AG08396 (cell line): ENCODE results near the gene SFMBT2.
"Not testable (repeated sequence)": the region's sequence is repeated elsewhere in the genome, so short reads cannot be mapped to it uniquely, and the experiment has no call there.

Experiments used
- DNase-seq: peaks from one replicate; pipeline ENCODE4 v3.0.0; 2012; ENCODE audit warnings: low spot score, mixed read lengths

SFMBT2 gene

GRCh38 chr10:7401156-7401555 is 9.7 kb downstream of the SFMBT2 start:
- DNase-seq: no peak

- no peak for DNase-seq
Measured at GRCh38 chr10:7400068-7400715, 10.6 kb downstream of the SFMBT2 start.

- DNase-seq: no peak
Measured at GRCh38 chr10:7399533-7399932, 11.3 kb downstream of the SFMBT2 start.

- no peak for DNase-seq
Measured at GRCh38 chr10:7397049-7398035, 13.5 kb downstream of the SFMBT2 start.

- DNase-seq: not testable (repeated sequence)
Measured at GRCh38 chr10:7392301-7392700, 18.5 kb downstream of the SFMBT2 start.

DNA sequence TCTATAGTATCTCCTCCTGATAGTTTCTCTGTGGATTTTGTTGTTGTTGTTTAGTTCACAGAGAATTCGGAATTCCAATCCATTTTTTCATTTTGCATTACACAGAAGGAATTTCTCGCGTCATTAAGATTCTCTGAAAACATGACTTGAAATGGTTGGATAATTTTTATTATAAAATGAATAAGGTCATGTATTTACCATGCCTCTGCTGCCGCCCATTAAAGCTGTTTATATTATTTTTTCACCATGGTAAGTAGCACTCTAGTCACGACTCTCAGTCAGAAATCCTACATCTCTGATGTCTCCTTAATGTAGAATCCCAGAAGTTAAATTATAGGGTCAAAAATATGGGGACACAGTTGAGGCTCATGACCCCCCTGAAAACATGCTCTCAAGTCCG is 19.1 kb downstream of the SFMBT2 start:
- DNase-seq: no peak

DNA sequence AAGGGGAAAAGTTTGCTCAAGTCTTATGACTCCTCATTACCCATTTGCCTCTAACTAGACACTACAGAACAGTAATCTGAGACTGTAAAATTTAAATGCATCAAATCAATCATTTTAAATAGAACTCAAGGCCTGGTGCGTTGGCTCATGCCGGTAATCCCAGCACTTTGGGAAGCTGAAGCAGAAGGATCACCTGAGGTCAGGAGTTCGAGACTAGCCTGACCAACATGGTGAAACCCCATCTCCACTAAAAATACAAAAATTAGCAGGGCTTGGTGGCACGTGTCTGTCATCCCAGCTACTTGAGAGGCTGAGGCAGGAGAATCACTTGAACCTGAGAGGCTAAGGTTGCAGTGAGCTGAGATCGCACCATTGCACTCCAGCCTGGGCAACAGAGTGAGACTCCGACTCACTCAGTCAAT is 20.1 kb downstream of the SFMBT2 start:
- DNase-seq: not testable (repeated sequence)

- no peak for DNase-seq
Measured at GRCh38 chr10:7389844-7390243, 21.0 kb downstream of the SFMBT2 start.

GRCh38 chr10:7389346-7389745 is 21.5 kb downstream of the SFMBT2 start:
- no peak for DNase-seq

GRCh38 chr10:7388602-7389001 is 22.2 kb downstream of the SFMBT2 start:
- no peak for DNase-seq

GRCh38 chr10:7388149-7388548 is 22.7 kb downstream of the SFMBT2 start:
- DNase-seq: not testable (repeated sequence)

- no peak for DNase-seq
Measured at GRCh38 chr10:7385114-7385513, 25.7 kb downstream of the SFMBT2 start.

- DNase-seq: no peak
Measured at GRCh38 chr10:7383442-7383841, 27.4 kb downstream of the SFMBT2 start.

DNA sequence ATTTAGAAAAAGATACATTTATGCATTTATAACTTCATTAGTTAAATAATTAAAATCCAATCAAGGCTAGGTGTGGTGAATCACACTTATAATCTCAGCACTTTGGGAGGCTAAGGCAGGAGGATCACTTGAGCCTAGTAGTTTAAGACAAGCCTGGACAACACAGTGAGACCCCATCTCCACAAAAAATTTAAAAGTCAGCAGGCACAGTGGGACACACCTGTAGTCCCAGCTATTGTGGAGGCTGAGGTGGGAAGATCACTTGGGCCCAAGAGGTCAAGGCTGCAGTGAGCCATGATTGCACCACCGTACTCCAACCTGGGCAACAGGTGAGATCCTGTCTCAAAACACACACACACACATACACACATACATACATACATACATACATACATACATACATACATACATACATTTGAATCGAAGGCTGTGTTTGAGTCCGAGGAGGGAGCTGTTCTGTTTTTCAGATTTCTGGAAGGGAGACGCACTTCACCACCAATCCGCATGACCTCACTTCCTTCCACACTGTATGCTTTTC is 30.1 kb downstream of the SFMBT2 start:
- no peak for DNase-seq

GRCh38 chr10:7378602-7379403 is 32.0 kb downstream of the SFMBT2 start:
- no peak for DNase-seq

- no peak for DNase-seq
Measured at GRCh38 chr10:7377614-7378248, 33.1 kb downstream of the SFMBT2 start.

DNA sequence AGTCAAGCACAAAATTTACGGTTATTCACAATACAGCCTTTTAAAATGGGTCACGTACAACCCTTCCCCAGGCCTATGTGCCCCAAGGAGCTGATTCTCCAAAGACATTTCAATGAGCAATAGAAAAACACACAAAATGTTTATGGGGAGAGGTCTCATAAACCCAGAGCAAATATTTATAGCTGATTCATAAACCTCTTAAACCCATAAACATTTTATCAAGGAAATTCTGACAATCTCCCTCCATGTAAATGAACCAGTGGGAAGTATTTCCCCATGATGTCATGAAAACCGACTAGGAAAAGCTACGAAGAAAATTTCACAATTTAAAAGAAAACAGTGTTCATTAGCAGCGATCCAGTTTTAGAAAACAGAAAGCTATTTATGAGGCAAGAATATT is 36.0 kb downstream of the SFMBT2 start:
- DNase-seq: no peak

- no peak for DNase-seq
Measured at GRCh38 chr10:7373039-7373438, 37.8 kb downstream of the SFMBT2 start.

DNA sequence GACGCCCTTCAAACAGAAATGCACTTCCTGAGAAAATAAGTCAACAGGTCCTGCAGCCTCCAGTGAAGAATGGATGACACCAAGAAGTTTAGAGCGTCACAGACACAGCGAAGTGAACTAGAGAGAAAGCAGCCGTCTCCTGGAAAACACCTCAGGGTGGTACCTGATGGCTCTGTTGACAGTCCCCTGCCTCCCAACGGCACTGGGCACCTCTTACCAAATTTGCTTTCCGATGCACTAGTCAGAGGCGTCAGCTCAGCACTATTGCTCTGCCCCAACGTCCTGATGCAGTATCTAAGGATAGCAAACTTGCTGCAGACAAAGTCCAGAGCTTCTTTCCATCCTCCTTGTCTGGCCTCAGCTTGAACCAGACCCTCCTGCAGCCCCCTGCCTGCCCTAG is 38.3 kb downstream of the SFMBT2 start:
- DNase-seq: no peak

- no peak for DNase-seq
Measured at GRCh38 chr10:7370511-7370910, 40.3 kb downstream of the SFMBT2 start.

DNA sequence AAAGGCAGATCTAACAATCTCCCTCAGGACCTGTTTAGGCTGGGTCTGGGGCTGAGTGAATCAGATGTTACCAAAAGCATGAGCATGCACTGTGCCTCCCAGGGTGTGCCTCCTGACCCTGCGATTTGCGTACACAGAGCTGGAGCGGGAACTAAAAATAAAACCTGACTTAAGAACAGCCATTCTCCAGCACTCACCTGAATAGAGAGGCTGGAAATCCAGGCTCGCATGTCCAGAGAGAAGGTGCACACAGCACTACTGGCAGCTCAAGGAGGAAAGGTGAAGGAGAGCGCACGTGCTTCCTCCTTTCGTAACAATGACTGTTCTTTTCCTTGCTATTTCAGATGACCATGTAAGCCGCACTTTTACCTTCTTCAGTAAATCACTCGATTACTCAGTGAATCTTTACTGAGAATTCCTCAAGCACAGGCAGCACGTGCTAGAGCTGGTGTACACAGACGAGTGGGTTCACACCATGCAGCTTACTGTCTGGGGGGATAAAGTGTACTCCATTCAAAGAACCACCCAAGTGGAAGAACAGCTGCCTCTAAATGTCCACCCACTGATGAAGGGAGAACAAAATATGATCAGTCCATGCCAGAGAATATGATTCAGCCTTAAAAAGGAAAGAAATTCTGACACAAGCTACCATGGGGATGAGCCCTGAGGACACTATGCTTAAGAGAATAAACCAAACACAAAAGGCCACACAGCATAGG is 45.6 kb downstream of the SFMBT2 start:
- no peak for DNase-seq
